C4-2B (cell line): ENCODE results near the gene MACF1.

Experiments
- H3K27ac ChIP-seq: fragments of 450-650 bp; 2 replicates; pipeline ENCODE4 v1.5.1; 2017
- CTCF ChIP-seq: fragments of 450-650 bp; conservative IDR thresholded peaks from 2 replicates; pipeline ENCODE4 v1.5.1; 2017; ENCODE audit warnings: mild to moderate bottlenecking
- ZFX ChIP-seq: fragments of 450-650 bp; IDR thresholded peaks from 2 replicates; pipeline ENCODE4 v1.6.1; 2017

The MACF1 gene

GRCh38 chr1:39163469-39163868, 41.0 kb upstream of the MACF1 start:
- no peak overlapping the region for H3K27ac ChIP-seq
- TF ChIP-seq CTCF (no peak), ZFX (no peak)

- no peak for TF ChIP-seq CTCF
- TF ChIP-seq ZFX, result no peak
- no peak overlapping the region for H3K27ac ChIP-seq
Measured at GRCh38 chr1:39164256-39164655, 40.2 kb upstream of the MACF1 start.

GRCh38 chr1:39165049-39165448, 39.4 kb upstream of the MACF1 start:
- H3K27ac ChIP-seq, result no peak overlapping the region

GRCh38 chr1:39165488-39165887, 39.0 kb upstream of the MACF1 start:
- TF ChIP-seq ZFX (no peak), CTCF (no peak)
- H3K27ac ChIP-seq, result no peak overlapping the region

More at GRCh38 chr1:39165049-39165448, 39.4 kb upstream of the MACF1 start:
- TF ChIP-seq CTCF (no peak), ZFX (no peak)

- TF ChIP-seq CTCF (no peak), ZFX (no peak)
- no peak overlapping the region for H3K27ac ChIP-seq
Measured at GRCh38 chr1:39167632-39168209, 36.8 kb upstream of the MACF1 start.

- no peak overlapping the region for H3K27ac ChIP-seq
- TF ChIP-seq ZFX, result no peak
- no peak for TF ChIP-seq CTCF
Measured at GRCh38 chr1:39168301-39169080, 36.0 kb upstream of the MACF1 start.
